ENCODE measurements around the gene PATJ. TPM values are rescaled to one million over a fixed set of nuclear protein-coding genes. Genes with fewer than 3 reads are reported as not detected.
"Not testable (repeated sequence)": the region's sequence is repeated elsewhere in the genome, so short reads cannot be mapped to it uniquely, and the experiment has no call there.

PATJ gene
- total and polyA plus RNA-seq, 2 experiments from 2014 or later: 35.3 to 68.4 TPM

DNA sequence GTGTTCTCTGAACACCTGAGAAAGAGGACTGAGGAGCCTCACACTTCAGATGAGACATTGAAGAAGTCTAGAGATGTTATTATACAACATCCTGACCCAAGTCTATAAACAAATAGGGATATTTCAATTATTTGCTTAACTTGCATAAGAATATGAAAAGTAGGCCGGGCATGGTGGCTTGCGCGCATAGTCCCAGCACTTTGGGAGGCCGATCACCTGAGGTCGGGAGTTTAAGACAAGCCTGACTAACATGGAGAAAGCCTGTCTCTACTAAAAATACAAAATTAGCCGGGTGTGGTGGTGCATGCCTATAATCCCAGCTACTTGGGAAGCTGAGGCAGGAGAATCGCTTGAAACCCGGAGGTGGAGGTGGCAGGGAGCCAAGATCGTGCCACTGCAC is 478.2 kb downstream of the PATJ start:
- H3K4me3 ChIP-seq; H2AFZ ChIP-seq; H3K9me3 Mint-ChIP-seq; H3F3A ChIP-seq (replicated peaks; ENCODE audit: low read depth); ATAC-seq; H3K9me2 ChIP-seq (ENCODE audit: insufficient read depth); H3K4me2 ChIP-seq; H3K4me1 Mint-ChIP-seq; H3K27ac ChIP-seq (ENCODE audit: low read depth); H3K27me3 Mint-ChIP-seq (ENCODE audit: insufficient read depth, low read depth, poor library complexity); H3K27ac Mint-ChIP-seq; DNase-seq (ENCODE audit: low spot score); H3K4me3 Mint-ChIP-seq; H3K27me3 ChIP-seq (ENCODE audit: insufficient read depth); H3K4me1 ChIP-seq (ENCODE audit: insufficient read depth): not testable (repeated sequence)
- H3K79me2 ChIP-seq (replicated peaks; ENCODE audit: insufficient read depth): peaks cover 16% of the 10 kb centered on the region
- H3K36me3 Mint-ChIP-seq (ENCODE audit: low read depth): peaks cover 66% of the 10 kb centered on the region
- H3K36me3 ChIP-seq (ENCODE audit: insufficient read depth): peaks cover 43% of the 10 kb centered on the region
- peaks cover 12% of the 10 kb centered on the region for H4K20me1 ChIP-seq (replicated peaks; ENCODE audit: insufficient read depth)

DNA sequence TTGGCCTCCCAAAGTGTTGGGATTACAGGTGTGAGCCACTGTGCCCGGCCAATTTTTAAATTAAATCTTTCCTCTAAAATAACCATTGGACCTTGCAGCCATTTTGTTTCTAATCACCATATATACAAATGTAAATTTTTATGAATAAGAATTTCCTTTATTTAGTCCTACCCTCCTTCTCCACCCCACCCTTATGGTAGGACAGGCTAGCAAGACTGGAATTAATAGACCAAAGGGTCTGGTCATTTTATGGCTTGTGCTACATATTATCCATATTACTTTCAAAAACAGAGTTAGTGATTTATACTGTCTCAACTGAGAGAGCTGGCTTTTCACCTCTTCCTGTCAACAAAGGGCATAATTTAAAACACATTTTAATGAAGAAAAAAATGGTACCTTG is 478.9 kb downstream of the PATJ start:
- H3K27me3 ChIP-seq (ENCODE audit: insufficient read depth): no peaks in the 10 kb centered on the region
- TF ChIP-seq, protein P1, sequence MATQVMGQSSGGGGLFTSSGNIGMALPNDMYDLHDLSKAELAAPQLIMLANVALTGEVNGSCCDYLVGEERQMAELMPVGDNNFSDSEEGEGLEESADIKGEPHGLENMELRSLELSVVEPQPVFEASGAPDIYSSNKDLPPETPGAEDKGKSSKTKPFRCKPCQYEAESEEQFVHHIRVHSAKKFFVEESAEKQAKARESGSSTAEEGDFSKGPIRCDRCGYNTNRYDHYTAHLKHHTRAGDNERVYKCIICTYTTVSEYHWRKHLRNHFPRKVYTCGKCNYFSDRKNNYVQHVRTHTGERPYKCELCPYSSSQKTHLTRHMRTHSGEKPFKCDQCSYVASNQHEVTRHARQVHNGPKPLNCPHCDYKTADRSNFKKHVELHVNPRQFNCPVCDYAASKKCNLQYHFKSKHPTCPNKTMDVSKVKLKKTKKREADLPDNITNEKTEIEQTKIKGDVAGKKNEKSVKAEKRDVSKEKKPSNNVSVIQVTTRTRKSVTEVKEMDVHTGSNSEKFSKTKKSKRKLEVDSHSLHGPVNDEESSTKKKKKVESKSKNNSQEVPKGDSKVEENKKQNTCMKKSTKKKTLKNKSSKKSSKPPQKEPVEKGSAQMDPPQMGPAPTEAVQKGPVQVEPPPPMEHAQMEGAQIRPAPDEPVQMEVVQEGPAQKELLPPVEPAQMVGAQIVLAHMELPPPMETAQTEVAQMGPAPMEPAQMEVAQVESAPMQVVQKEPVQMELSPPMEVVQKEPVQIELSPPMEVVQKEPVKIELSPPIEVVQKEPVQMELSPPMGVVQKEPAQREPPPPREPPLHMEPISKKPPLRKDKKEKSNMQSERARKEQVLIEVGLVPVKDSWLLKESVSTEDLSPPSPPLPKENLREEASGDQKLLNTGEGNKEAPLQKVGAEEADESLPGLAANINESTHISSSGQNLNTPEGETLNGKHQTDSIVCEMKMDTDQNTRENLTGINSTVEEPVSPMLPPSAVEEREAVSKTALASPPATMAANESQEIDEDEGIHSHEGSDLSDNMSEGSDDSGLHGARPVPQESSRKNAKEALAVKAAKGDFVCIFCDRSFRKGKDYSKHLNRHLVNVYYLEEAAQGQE (IDR thresholded peaks at IDR 0.05; ENCODE audit: unreplicated experiment): no peak
- no peak for TF ChIP-seq CREB1 (CRISPR knock-in tag; IDR thresholded peaks at IDR 0.05; ENCODE audit: low read depth)
- TF ChIP-seq ETS1 (IDR thresholded peaks at IDR 0.05): no peak
- no peak for TF ChIP-seq STAT1 (IDR thresholded peaks at IDR 0.05; ENCODE audit: unreplicated experiment)
- TF ChIP-seq, protein P2, sequence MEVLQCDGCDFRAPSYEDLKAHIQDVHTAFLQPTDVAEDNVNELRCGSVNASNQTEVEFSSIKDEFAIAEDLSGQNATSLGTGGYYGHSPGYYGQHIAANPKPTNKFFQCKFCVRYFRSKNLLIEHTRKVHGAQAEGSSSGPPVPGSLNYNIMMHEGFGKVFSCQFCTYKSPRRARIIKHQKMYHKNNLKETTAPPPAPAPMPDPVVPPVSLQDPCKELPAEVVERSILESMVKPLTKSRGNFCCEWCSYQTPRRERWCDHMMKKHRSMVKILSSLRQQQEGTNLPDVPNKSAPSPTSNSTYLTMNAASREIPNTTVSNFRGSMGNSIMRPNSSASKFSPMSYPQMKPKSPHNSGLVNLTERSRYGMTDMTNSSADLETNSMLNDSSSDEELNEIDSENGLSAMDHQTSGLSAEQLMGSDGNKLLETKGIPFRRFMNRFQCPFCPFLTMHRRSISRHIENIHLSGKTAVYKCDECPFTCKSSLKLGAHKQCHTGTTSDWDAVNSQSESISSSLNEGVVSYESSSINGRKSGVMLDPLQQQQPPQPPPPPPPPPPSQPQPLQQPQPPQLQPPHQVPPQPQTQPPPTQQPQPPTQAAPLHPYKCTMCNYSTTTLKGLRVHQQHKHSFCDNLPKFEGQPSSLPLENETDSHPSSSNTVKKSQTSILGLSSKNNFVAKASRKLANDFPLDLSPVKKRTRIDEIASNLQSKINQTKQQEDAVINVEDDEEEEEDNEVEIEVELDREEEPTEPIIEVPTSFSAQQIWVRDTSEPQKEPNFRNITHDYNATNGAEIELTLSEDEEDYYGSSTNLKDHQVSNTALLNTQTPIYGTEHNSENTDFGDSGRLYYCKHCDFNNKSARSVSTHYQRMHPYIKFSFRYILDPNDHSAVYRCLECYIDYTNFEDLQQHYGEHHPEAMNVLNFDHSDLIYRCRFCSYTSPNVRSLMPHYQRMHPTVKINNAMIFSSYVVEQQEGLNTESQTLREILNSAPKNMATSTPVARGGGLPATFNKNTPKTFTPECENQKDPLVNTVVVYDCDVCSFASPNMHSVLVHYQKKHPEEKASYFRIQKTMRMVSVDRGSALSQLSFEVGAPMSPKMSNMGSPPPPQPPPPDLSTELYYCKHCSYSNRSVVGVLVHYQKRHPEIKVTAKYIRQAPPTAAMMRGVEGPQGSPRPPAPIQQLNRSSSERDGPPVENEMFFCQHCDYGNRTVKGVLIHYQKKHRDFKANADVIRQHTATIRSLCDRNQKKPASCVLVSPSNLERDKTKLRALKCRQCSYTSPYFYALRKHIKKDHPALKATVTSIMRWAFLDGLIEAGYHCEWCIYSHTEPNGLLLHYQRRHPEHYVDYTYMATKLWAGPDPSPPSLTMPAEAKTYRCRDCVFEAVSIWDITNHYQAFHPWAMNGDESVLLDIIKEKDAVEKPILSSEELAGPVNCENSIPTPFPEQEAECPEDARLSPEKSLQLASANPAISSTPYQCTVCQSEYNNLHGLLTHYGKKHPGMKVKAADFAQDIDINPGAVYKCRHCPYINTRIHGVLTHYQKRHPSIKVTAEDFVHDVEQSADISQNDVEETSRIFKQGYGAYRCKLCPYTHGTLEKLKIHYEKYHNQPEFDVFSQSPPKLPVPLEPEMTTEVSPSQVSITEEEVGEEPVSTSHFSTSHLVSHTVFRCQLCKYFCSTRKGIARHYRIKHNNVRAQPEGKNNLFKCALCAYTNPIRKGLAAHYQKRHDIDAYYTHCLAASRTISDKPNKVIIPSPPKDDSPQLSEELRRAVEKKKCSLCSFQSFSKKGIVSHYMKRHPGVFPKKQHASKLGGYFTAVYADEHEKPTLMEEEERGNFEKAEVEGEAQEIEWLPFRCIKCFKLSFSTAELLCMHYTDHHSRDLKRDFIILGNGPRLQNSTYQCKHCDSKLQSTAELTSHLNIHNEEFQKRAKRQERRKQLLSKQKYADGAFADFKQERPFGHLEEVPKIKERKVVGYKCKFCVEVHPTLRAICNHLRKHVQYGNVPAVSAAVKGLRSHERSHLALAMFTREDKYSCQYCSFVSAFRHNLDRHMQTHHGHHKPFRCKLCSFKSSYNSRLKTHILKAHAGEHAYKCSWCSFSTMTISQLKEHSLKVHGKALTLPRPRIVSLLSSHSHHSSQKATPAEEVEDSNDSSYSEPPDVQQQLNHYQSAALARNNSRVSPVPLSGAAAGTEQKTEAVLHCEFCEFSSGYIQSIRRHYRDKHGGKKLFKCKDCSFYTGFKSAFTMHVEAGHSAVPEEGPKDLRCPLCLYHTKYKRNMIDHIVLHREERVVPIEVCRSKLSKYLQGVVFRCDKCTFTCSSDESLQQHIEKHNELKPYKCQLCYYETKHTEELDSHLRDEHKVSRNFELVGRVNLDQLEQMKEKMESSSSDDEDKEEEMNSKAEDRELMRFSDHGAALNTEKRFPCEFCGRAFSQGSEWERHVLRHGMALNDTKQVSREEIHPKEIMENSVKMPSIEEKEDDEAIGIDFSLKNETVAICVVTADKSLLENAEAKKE (CRISPR knock-in tag; IDR thresholded peaks at IDR 0.05): no peak
- no peak for TF ChIP-seq POLR2AphosphoS5 (IDR thresholded peaks at IDR 0.05; ENCODE audit: low read depth)
- TF ChIP-seq, protein P3, sequence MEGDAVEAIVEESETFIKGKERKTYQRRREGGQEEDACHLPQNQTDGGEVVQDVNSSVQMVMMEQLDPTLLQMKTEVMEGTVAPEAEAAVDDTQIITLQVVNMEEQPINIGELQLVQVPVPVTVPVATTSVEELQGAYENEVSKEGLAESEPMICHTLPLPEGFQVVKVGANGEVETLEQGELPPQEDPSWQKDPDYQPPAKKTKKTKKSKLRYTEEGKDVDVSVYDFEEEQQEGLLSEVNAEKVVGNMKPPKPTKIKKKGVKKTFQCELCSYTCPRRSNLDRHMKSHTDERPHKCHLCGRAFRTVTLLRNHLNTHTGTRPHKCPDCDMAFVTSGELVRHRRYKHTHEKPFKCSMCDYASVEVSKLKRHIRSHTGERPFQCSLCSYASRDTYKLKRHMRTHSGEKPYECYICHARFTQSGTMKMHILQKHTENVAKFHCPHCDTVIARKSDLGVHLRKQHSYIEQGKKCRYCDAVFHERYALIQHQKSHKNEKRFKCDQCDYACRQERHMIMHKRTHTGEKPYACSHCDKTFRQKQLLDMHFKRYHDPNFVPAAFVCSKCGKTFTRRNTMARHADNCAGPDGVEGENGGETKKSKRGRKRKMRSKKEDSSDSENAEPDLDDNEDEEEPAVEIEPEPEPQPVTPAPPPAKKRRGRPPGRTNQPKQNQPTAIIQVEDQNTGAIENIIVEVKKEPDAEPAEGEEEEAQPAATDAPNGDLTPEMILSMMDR (conservative IDR thresholded peaks at IDR 0.05; ENCODE audit: low read depth in 2 of 2): no peak
- no peak for TF ChIP-seq EZH2phosphoT487 (IDR thresholded peaks at IDR 0.05; ENCODE audit: unreplicated experiment)
- no peaks in the 10 kb centered on the region for H3K9me3 Mint-ChIP-seq
- no peak overlapping the region for H3K4me2 ChIP-seq
- no peak for ATAC-seq
- H3K27ac ChIP-seq (ENCODE audit: low read depth): no peak overlapping the region
- no peak overlapping the region for H3K27ac Mint-ChIP-seq
- peaks cover 12% of the 10 kb centered on the region for H4K20me1 ChIP-seq (replicated peaks; ENCODE audit: insufficient read depth)
- H3K36me3 Mint-ChIP-seq (ENCODE audit: low read depth): peaks cover 68% of the 10 kb centered on the region
- no peak overlapping the region for H3K4me3 ChIP-seq
- H3K27me3 Mint-ChIP-seq (ENCODE audit: insufficient read depth, low read depth, poor library complexity): peaks cover 1% of the 10 kb centered on the region
- no peak overlapping the region for H2AFZ ChIP-seq
- H3K4me1 ChIP-seq (ENCODE audit: insufficient read depth): no peaks in the 10 kb centered on the region
- H3K9me2 ChIP-seq (ENCODE audit: insufficient read depth): no peaks in the 10 kb centered on the region
- H3K79me2 ChIP-seq (replicated peaks; ENCODE audit: insufficient read depth): peaks cover 9% of the 10 kb centered on the region
- H3K4me3 Mint-ChIP-seq: no peak overlapping the region
- no peaks in the 10 kb centered on the region for H3K4me1 Mint-ChIP-seq
- peaks cover 4% of the 10 kb centered on the region for H3F3A ChIP-seq (replicated peaks; ENCODE audit: low read depth)
- no peak for DNase-seq (ENCODE audit: low spot score)
- peaks cover 41% of the 10 kb centered on the region for H3K36me3 ChIP-seq (ENCODE audit: insufficient read depth)
